ENCODE data around the gene ADSL.
A peak's percentile ranks its signal among the peaks of the same experiment; 100 is the strongest.

ADSL gene

GRCh38 chr22:40328546-40329456, 17.5 kb upstream of the ADSL start:
- DNase-seq (ENCODE audit: low spot score), result peak; percentile 70

- DNase-seq (ENCODE audit: low spot score), result no peak
These were observed 16.8 kb upstream of the ADSL start for GRCh38 chr22:40329466-40329865.

DNA sequence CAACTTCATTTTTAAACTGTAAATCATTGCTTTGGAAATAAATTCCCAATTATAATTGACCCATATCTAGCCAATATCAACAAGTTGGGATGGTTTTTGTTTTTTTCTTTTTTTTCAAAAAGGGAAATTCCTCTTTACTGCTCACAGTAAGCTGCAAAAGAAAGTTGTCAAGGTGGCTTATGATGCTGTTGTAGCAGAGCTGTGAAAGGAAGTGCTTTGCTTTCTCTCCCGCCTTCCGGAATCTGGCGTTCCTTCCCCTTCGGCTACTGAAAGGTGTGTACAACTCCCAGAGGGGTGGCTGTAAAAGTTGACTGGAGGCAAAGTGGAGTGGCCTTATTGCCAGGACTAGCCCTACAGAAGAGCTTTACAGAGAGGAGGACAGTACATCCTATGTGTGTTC, 16.2 kb upstream of the ADSL start:
- DNase-seq (ENCODE audit: low spot score), result no peak

GRCh38 chr22:40330615-40331014, 15.7 kb upstream of the ADSL start:
- DNase-seq (ENCODE audit: low spot score), result no peak

- no peak for DNase-seq (ENCODE audit: low spot score)
These were observed 14.6 kb upstream of the ADSL start for GRCh38 chr22:40331706-40332105.

GRCh38 chr22:40332319-40332781, 13.9 kb upstream of the ADSL start:
- no peak for DNase-seq (ENCODE audit: low spot score)

GRCh38 chr22:40334060-40334459, 12.2 kb upstream of the ADSL start:
- DNase-seq (ENCODE audit: low spot score), result no peak

DNA sequence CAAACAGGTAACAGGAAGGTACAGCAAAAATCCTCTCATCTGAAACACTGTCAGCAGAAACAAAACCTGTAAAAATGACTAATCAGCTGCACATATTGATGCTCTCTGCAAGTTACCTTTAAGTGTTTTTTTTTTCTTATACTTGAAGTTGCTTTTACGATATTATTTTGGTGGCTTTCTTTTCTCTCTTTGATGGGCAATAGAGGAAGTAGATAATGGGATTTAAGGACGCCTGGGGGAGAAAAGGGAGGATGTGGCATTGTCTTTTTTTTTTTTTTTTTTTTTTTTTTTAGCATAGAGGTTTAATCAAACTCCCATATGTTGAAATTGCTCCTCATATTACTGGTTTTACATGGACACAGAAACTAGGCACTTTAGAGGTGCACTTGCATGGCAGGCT, 11.4 kb upstream of the ADSL start:
- no peak for DNase-seq (ENCODE audit: low spot score)

DNA sequence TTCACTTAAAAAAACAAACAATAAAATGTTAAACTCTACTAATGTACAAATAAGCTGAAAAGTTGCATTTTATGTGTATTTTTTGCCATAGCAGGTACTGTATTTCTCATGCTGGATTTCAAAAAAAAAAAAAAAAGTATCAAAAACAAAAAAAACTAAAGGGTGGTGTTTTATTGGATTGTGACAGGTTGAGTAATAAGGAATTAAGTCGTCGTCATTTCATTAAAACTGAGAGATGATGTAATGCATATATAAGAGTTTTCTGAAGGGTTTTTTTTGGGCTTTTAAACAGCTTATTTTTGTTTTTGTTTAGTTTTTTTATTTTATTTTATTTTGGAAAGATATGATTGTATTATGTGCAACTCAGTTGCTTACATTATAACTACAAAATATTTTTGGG, 10.9 kb upstream of the ADSL start:
- no peak for DNase-seq (ENCODE audit: low spot score)

DNA sequence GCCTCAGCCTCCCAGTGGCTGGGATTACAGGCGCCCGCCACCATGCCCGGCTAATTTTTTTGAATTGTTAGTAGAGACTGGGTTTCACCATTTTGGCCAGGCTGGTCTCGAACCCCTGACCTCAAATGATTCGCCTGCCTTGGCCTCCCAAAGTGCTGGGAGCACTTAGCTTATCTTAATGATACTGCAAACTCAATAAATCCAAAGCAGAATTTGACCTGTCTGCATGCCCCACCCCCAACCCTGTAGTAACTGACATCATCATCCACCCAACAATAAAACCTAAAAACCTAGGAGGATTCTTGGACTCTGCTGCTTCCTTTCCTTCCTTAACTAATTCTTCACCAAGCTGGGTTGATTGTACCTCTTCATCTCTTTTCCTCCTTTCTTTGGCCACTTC, 6.3 kb upstream of the ADSL start:
- no peak for DNase-seq (ENCODE audit: low spot score)

DNA sequence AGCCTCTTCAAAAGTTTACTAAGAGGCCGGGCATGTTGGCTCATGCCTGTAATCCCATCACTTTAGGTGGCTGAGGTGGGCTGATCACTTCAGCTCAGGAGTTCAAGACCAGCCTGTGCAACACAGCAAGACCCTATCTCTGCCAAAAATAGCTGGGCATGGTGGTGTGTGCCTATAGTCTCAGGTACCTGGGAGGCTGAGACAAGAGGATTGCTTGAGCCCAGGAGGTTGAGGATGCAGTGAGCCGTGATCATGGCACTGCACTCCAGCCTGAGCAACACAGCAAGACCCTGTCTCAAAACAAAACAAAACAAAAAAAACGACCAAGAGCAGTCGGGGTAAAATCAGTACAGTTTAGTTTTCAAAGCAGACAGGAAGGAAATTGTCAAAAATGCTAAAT, 4.7 kb upstream of the ADSL start:
- no peak for DNase-seq (ENCODE audit: low spot score)

DNA sequence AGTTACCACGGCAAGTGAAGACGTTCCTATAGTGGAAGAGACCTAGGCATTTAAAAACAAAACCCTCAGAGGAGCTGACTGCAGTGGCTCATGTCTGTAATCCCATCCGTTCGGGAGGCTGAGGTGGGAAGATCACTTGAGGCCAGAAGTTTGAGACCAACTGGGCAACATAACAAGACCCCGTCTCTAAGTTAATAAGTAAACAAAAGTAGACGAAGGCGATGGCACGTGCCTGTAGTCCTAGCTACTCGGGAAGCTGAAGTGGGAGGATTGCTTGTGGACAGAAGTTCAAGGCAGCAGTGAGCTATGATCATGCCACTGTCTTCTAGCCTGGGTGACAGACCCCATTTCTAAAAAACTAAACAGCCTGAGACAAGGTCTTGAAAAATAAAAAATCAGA, 3.8 kb upstream of the ADSL start:
- no peak for DNase-seq (ENCODE audit: low spot score)

DNA sequence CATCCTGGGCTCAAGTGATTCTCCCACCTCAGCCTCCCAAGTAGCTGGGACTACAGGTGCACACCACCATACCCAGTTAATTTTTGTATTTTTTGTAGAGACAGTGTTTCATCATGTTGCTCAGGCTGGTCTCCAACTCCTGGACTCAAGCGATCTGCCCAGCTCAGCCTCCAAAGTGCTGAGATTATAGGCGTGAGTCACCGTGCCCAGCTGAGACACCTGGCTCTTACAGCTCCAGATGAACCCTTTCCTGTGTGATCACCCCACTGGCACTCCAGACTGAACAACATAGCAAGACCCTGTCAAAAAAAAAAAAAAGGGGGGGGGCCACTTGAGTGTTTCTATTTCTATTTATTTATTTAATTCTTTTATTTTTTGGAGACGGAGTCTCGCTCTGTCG, 1.0 kb upstream of the ADSL start:
- DNase-seq (ENCODE audit: low spot score), result no peak

DNA sequence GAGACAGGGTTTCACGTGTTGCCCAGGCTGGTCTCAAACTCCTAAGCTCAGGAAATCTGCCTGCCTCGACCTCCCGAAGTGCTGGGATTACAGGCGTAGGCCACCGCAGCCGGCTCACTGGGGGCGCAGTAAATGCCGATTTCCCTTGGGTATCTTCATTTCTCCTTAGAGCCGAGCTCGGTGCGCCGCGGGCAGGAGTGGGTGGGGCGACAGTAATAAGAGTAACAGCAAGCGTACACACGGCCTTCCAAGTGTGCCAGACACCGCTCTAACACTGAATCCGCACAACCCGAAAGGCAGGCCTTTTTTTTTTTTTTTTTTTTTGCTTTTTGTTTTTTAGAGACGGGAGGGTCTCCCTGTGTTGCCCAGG, 500 bp upstream of the ADSL start:
- DNase-seq (ENCODE audit: low spot score), result no peak

GRCh38 chr22:40347300-40347699, 1.0 kb downstream of the ADSL start:
- no peak for DNase-seq (ENCODE audit: low spot score)

GRCh38 chr22:40348025-40348658, 1.8 kb downstream of the ADSL start:
- DNase-seq (ENCODE audit: low spot score), result peak; percentile 54

DNA sequence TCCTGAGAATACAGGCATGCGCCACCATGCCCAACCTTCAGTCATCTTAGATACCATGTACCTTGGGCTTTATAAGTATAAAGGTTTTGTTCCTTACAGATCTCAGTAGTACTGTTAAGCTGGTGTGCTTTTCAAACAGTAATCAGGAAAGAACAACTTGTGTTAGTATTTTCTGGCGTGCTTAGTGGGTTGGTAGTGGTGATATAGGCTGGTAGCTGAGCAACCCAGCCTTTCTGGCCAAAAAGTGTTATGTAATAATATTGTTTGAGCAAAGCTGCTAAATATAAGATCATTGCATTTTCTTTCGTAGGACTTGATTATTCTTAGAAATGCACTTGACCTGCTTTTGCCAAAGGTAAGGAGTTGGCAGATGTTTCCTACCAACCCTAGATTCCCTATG, 6.5 kb downstream of the ADSL start:
- no peak for DNase-seq (ENCODE audit: low spot score)

DNA sequence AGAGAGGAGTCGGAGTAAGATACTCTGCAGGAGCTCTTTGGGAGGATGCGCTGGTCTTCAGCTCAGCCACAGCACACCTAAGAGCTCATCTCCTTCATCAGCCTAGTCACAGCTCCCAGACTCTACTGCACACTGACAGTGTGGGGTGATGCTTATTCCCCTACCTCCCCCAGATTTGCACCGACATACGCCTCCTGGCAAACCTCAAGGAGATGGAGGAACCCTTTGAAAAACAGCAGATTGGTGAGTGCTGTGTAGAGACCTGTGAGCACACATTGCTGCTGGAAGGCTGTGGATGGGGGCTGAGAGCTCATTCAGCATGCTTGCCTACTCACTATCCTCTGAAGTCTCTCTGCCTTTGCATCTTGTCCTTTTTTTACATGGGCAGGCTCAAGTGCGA, 14.8 kb downstream of the ADSL start:
- no peak for DNase-seq (ENCODE audit: low spot score)

- no peak for DNase-seq (ENCODE audit: low spot score)
These were observed 16.8 kb downstream of the ADSL start for GRCh38 chr22:40363059-40363458.

GRCh38 chr22:40364431-40364830, 18.1 kb downstream of the ADSL start:
- no peak for DNase-seq (ENCODE audit: low spot score)

- DNase-seq (ENCODE audit: low spot score), result no peak
These were observed 19.8 kb downstream of the ADSL start for GRCh38 chr22:40366068-40366467.

DNA sequence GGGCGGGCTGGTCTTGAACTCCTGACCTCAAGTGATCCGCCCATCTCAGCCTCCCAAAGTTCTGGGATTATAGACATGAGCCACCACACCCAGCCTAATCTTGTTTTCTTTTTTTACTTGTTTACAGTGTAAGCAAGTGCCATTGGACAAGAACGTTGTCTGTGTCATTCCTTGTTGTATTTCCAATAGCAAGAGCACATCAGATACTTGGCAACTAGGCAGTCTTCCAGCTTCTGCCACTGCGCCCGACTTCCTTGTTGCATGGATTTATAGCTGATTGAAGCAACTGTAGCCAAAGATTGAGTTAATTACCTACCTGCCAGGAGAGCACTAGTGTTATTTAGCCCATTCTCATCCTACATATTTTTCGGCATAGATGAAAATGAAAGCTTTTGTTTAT, 21.0 kb downstream of the ADSL start:
- no peak for DNase-seq (ENCODE audit: low spot score)

DNA sequence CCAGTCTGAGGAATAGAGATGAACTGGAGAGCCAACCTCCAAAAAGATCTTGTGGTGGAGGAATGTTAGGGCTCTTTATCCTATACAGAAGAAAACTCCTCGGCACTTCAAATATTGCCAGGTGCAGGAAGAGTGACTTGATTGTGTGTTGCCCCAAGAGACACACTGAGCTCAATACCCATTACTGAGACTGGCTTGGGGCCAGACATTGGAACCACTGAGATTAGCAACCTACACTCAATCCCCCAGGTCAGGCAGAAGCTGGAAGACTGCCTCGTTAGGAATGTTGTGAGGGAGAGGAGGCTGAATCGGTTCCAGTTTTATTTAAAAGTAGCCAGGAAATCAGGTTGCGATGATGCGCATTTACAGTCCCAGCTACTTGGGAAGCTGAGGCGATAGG, 21.7 kb downstream of the ADSL start:
- no peak for DNase-seq (ENCODE audit: low spot score)

DNA sequence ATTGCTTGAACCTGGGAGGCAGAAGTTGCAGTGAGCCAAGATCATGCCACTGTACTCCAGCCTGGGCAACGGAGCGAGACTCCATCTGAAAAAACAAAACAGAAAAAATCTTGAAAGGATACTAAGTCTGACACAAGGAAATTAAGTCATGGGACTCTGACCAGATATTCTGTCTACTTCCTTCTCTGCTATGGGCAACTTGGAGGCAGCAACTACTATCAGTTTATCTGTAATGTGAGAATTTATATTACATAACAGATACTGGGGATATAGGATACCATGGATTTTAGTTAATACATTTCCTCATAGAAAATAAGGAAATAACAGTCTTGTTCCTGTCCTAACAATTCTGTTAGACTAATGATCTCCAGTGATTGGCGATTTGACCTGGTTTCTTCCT, 22.5 kb downstream of the ADSL start:
- no peak for DNase-seq (ENCODE audit: low spot score)
